ENCODE data around the gene OR2B2.

The OR2B2 gene

DNA sequence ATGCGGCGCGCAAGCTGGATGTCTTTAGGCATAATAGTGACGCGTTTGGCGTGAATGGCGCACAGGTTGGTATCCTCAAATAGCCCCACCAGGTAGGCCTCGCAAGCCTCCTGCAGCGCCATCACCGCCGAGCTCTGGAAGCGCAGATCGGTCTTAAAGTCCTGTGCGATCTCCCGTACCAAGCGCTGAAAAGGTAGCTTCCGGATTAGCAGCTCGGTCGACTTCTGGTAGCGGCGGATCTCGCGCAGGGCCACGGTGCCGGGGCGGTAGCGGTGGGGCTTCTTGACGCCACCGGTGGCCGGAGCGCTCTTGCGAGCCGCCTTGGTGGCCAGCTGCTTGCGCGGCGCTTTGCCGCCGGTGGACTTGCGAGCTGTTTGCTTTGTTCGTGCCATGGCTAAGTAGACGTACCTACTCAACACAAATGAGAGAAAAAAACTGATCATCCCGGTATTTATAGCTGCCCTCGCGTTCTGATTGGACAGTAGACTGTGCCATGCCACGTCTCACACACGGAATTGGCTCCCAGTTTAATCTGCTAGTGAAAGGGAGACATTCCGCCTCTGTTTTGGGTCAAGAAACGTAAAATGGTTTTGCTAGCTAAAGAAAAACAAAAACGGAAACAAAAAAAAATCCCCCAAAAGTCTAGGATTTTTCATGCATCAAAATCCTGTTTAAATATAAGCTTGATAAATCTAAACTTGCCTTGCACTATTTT is 40.1 kb downstream of the OR2B2 start:
- in situ Hi-C loops (cut with MboI; ENCODE audit: low pct_unique_long_range_greater_than_20kb, low sequenced_read_pairs), result no loop called here
- DNase-seq, result no peak

DNA sequence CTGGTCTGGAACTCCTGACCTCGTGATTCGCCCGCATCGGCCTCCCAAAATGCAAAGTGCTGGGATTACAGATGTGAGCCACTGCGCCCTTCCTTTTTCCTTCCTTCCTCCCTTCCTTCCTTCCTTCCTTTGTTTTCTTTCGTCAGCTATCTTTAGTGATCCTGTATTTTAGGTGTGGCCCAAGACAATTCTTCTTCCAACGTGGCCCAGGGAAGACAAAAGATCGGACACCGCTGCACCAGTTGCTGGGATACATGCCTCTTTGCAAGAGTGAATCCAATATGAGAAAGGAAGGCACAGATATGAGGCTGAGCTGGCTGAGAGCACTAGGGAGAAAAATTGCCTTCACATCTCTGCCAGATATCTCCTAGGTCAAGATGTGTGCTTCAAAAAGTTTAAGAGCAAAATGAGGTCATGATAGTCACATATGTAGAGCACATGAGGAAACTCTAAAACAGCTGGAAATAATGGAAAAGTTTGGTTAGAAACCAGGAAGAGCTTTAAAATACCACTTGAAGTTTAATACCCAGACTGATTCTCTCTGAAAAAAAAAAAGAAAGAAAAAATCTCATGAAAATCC is 41.8 kb downstream of the OR2B2 start:
- in situ Hi-C loops (cut with MboI; ENCODE audit: low pct_unique_long_range_greater_than_20kb, low sequenced_read_pairs), result no loop called here
- no peak for DNase-seq

DNA sequence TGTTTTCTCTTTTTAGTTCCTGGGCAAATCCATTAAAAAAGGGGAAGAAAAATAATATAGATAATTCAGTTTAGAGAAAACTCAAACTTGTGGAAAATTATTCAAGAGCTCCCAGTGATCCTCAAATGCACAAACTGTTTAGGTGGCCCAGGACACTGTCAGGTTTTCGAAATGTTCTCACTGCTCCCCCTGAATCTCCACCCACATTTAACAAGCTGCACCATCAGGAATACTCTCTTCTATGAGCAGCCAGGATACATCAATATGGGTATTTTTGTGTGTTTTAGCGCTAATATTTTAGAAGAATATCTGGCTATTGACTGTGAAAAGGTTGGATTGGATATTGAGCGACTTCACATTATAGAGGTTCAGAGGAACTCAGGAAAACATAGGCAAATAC is 43.9 kb downstream of the OR2B2 start:
- in situ Hi-C loops (cut with MboI; ENCODE audit: low pct_unique_long_range_greater_than_20kb, low sequenced_read_pairs), result no loop called here

DNA sequence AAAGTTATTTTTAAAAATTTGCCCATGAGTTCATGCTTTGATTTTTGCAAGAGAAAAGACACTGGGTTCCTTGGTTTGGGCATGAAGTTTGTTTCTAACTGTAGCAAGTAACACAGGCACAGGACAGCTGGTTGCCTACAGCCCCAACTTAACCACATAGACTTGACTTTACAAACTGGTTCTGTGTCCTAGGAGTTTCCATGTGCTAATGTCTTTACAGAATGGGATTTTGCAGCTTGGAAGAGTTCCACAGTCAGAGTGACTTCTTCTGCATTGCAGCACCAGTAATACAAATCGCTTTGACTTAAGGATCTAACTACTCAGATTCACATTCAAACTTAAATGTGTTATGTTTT is 44.3 kb downstream of the OR2B2 start:
- in situ Hi-C loops (cut with MboI; ENCODE audit: low pct_unique_long_range_greater_than_20kb, low sequenced_read_pairs), result no loop called here
- DNase-seq, result no peak

More for the DNA sequence above, 43.9 kb downstream of the OR2B2 start:
- DNase-seq, result no peak

DNA sequence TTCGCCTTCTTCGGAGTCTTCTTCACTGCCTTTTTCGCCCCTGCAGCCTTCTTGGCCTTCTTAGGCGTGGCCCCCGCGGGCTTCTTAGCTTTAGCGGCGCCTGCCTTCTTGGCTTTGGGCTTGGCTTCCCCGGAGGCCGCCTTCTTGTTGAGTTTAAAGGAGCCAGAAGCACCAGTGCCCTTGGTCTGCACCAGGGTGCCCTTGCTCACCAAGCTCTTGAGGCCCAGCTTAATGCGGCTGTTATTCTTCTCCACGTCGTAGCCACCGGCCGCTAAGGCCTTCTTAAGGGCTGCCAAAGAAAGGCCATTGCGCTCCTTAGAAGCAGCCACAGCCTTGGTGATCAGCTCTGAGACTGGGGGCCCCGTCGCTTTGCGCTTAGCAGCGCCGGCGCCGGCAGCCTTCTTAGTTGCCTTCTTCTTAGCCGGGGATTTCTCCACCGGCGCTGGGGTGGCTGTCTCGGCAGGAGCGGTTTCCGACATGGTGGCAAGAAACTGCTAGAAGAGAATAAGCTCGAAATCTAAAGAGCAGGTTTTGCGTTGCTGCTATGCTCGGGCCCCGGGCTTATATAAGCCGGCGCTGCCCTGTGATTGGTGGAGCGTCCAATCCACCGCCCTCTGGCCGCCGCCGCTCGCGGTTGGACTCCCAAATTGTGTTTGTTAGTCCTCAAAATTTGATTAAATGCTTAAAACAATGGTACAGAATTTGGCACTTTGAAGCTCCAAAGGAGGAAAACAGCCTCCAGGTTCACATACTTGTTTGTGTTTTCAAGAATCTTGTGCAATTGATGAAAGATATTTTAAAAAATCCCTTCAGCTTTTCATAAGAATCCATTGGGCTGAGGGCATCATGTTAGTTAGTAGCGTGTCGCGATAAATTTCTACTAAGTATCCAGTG is 44.9 kb downstream of the OR2B2 start:
- in situ Hi-C loops (cut with MboI; ENCODE audit: low pct_unique_long_range_greater_than_20kb, low sequenced_read_pairs), result no loop called here

DNA sequence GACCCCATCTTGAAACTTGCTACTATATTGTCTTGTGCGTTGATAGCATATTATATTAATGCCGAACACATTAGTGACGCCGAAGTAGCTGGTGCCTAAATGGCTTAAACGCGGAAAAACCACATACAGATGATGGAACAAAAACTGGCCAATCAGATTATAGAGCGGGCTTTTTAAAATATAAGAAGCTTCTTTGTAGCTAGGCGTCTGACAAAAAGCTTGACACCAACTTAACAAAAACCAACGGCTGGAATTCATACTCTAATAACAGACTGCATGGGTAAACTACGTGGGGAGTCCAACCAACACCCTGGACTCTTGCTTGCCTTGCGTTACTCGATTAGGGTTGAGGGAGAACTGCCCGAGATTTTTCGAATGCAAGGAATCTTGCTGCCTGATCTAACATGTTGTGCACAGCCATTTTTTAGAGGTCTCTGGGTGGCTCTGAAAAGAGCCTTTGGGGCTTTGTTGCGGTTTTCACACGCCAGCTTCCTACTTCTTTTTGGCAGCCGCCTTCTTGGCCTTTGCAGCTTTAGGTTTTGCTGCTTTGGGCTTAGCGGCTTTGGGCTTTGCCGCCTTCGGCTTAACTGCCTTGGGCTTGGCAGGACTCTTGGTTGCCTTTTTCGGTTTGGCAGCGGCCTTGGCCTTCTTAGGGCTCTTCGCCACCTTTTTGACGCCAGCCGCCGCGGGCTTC is 45.7 kb downstream of the OR2B2 start:
- in situ Hi-C loops (cut with MboI; ENCODE audit: low pct_unique_long_range_greater_than_20kb, low sequenced_read_pairs), result no loop called here
- DNase-seq, result no peak

More for the DNA sequence above, 44.9 kb downstream of the OR2B2 start:
- no peak for DNase-seq

DNA sequence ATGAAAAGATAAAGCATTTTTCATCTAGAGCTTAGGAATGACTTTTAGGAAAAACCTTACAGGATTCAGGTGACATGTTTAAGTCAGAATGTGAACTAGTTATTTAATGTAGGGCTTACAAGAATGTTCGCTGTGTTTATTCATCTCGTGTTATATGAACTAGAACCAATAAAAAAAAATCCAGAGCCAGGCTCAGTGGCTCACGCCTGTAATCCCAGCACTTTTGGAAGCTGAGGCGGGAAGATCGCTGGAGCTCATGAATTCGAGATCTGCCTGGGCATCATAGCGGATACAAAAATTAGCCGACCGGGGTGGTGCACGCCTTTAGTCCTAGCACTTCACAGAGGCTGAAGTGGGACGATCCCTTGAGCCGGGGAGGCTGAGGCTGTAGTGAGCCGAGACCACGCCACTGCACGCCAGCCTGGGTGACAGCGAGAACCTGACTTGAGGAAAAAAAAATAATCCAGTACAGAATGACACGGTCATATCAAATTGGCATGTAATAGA is 46.3 kb downstream of the OR2B2 start:
- DNase-seq, result no peak
- in situ Hi-C loops (cut with MboI; ENCODE audit: low pct_unique_long_range_greater_than_20kb, low sequenced_read_pairs), result no loop called here

DNA sequence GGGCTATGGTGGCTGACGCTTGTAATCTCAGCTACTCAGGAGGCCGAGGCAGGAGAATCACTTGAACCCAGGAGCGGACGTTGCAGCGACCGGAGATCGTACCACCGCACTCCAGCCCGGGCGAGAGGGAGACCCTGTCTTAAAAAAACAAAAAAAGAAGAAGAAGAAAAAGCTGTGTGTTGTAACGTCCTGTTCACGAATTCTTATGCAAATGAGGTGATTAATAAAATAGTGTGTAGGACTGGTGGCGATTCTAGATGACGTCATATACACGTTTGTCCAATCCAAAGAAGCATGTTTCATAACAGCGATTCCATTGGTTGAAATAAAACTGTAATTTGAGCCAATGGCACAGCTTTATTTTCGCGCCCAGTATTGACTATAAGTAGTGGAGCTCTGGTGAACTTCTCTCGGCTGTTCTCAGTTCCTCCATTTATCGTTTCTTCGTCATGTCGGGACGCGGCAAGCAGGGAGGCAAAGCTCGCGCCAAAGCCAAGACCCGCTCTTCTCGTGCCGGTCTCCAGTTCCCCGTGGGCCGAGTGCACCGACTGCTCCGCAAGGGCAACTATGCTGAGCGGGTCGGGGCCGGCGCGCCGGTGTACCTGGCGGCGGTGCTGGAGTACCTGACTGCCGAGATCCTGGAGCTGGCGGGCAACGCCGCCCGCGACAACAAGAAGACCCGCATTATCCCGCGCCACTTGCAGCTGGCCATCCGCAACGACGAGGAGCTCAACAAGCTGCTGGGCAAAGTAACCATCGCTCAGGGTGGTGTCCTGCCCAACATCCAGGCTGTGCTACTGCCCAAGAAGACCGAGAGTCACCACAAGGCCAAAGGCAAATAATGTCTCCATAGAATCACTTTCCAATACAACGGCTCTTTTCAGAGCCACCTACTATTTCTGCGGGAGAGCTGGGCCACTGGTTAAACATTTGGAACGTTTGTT is 47.0 kb downstream of the OR2B2 start:
- DNase-seq, result no peak
- in situ Hi-C loops (cut with MboI; ENCODE audit: low pct_unique_long_range_greater_than_20kb, low sequenced_read_pairs), result no loop called here

DNA sequence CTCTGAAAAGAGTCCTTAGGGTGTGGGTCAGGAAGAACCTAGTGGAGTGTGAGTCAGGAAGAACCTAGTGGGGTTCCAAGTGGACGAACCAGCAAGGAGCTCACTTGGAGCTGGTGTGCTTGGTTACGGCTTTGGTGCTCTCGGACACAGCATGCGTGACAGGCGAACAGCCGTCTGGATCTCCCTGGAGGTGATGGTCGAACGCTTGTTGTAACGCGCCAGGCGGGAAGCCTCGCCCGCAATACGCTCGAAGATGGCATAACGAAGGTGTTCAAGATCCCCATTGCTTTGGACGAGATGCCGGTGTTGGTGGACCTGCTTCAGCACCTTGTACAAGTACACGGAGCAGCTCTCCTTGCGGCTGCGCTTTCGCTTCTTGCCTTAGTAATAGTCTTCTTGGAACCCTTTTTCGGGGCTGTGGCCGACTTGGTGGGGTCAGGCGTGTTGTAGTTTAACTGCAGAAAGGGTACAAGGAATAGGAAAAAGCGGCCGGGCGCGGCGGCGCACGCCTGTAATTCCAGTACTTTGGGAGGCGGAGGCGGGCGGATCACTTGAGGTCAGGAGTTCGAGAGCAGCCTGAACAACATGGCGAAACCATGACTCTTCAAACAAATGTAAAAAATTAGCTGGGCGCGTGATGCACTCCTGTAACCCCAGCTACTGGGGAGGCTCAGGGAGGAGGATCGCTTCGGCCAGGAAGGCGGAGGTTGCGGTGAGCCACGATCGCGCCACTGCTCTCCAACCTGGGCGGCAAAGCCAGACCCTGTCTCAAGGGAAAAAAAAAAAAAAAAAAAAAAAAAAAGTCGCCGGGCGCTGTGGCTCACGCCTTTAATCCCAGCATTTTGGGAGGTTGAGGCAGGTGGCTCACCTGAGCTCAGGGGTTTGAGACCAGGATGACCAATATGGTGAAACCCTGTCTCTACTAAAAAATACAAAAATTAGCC is 48.0 kb downstream of the OR2B2 start:
- no peak for DNase-seq
- in situ Hi-C loops (cut with MboI; ENCODE audit: low pct_unique_long_range_greater_than_20kb, low sequenced_read_pairs), result no loop called here

DNA sequence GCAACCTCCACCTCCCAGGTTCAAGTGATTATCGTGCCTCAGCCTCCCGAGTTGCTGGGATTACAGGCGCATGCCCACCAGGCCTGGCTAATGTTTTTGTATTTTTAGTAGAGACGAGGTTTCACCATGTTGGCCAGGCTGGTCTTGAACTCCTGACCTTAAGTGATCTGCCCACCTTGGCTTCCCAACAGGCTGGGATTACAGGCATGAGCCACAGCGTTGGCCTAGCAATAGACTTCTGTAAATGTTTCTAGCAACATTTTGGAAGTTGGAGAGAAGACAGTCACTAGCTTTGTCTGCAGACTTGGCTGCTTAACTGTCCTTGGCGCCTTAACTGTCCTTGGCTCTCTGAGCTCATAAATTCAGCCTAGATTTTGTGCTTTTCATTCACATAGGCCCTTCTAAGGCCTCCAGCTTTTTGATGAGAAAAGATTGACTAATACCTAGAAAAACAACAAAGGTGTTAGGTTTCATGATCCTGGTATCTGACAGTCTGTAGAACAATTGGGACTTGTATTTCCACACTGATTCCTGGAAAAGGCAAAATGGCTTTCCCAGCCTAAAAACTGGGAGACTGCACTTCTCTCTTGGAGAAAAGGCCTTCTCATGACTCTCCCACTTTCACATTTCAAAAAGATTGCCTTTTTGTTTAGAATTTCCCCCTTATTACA is 49.7 kb downstream of the OR2B2 start:
- in situ Hi-C loops (cut with MboI; ENCODE audit: low pct_unique_long_range_greater_than_20kb, low sequenced_read_pairs), result no loop called here
- no peak for DNase-seq

DNA sequence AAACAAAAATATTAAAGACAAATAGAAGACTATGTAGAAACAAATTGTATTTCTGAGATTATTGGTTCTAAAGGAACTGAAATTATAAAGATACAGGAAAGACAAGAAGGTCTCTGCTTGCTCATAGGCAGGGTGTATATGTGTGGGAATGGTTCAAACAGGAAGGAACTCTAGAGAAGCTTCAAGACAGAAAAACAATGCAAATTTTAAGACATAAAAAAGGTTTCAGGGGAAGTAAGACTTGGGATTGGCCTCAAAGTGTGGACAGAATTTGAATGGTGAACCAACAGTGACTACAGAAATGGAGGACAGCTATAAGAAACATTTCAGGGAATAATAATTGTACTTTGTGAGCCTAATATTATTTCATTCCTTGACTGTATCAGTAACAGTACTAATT is 50.3 kb downstream of the OR2B2 start:
- DNase-seq, result no peak
- in situ Hi-C loops (cut with MboI; ENCODE audit: low pct_unique_long_range_greater_than_20kb, low sequenced_read_pairs), result no loop called here

DNA sequence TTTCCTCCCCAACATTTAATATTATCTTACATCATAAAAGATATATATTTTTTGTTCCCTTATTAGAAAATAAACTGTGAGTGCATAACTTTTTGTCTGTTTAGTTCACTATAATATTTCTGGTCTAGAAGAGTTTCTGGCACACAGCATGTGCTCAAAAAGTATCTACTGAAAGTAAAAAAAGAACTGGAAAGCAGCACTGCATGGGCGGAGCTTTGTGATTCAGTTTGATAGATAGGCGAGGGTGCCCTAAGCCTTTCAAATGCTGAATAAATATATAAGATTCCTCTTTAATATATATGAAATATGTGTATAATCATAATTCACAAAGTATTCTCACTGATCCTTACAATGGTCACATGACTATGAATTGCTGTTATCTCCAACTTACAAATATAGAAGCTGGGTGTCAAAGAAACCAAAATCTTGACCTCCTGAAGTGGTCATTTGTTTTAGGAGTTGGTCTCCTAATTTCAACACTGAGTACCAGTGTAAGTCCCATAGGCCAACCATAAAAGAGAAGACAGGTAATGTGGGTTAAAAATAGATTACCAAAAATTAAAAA is 50.8 kb downstream of the OR2B2 start:
- no peak for DNase-seq
- in situ Hi-C loops (cut with MboI; ENCODE audit: low pct_unique_long_range_greater_than_20kb, low sequenced_read_pairs), result no loop called here

All from KBM-7 (cell line).